Type B pancreatic cell (in vitro differentiated cells): Measurements from ENCODE around the gene OR2S2. TPM values are rescaled to one million over a fixed set of nuclear protein-coding genes. Genes with fewer than 3 reads are reported as not detected.
"Not testable (repeated sequence)": the region's sequence is repeated elsewhere in the genome, so short reads cannot be mapped to it uniquely, and the experiment has no call there.

Experiments used
- DNase-seq: peaks from one replicate; pipeline ENCODE4 v3.0.0; 2021; ENCODE audit warnings: mixed read lengths; ENCODE audit not compliant: unreplicated experiment; ENCODE audit errors: extremely low spot score
- H3K27ac Mint-ChIP-seq: 2 replicates; pipeline ENCODE4 v1.8.0; 2021; ENCODE audit warnings: mild to moderate bottlenecking, mixed read lengths
- H3K27me3 Mint-ChIP-seq: 2 replicates; pipeline ENCODE4 v1.8.0; 2021; ENCODE audit warnings: mixed read lengths
- H3K36me3 Mint-ChIP-seq: 2 replicates; pipeline ENCODE4 v1.8.0; 2021; ENCODE audit warnings: mixed read lengths
- H3K4me1 Mint-ChIP-seq: one replicate; pipeline ENCODE4 v1.8.0; 2021; ENCODE audit warnings: mixed read lengths; ENCODE audit not compliant: unreplicated experiment
- H3K4me3 Mint-ChIP-seq: 2 replicates; pipeline ENCODE4 v1.8.0; 2021; ENCODE audit warnings: mild to moderate bottlenecking, mixed read lengths
- H3K9me3 Mint-ChIP-seq: 2 replicates; pipeline ENCODE4 v1.8.0; 2021; ENCODE audit warnings: mixed read lengths
- CTCF ChIP-seq: fragments of 200-600 bp; sonication (generic); conservative IDR thresholded peaks from 2 replicates; pipeline ENCODE4 v1.5.0; 2021; ENCODE audit warnings: antibody characterized with exemption, mild to moderate bottlenecking
- total RNA-seq: library from RNA; stranded (reverse); gene quantifications from 2 replicates; pipeline ENCODE4 v1.2.1, GENCODE V29; 2021; ENCODE audit warnings: low replicate concordance

The OR2S2 gene
- total RNA-seq, 1 donor from 2014 or later, result not detected

- Mint-ChIP-seq H3K9me3 (no peaks in the 10 kb centered on the region), H3K27me3 (peaks cover 52% of the 10 kb centered on the region), H3K36me3 (no peaks in the 10 kb centered on the region), H3K4me1 (no peaks in the 10 kb centered on the region), H3K27ac (no peak overlapping the region), H3K4me3 (no peak overlapping the region)
- no peak for TF ChIP-seq CTCF
- DNase-seq, result no peak
Measured at GRCh38 chr9:35996358-35996970, 38.5 kb upstream of the OR2S2 start.

- Mint-ChIP-seq H3K27me3 (peaks cover 53% of the 10 kb centered on the region), H3K4me3 (no peak overlapping the region), H3K27ac (no peak overlapping the region), H3K4me1 (no peaks in the 10 kb centered on the region), H3K9me3 (no peaks in the 10 kb centered on the region), H3K36me3 (no peaks in the 10 kb centered on the region)
- no peak for TF ChIP-seq CTCF
- no peak for DNase-seq
Measured at GRCh38 chr9:35994959-35995358, 37.0 kb upstream of the OR2S2 start.

GRCh38 chr9:35993976-35994720 is 36.2 kb upstream of the OR2S2 start:
- Mint-ChIP-seq H3K27me3 (peaks cover 51% of the 10 kb centered on the region), H3K9me3 (no peaks in the 10 kb centered on the region), H3K4me3 (no peak overlapping the region), H3K4me1 (no peaks in the 10 kb centered on the region), H3K27ac (no peak overlapping the region), H3K36me3 (no peaks in the 10 kb centered on the region)
- no peak for DNase-seq
- no peak for TF ChIP-seq CTCF

GRCh38 chr9:35993136-35993535 is 35.2 kb upstream of the OR2S2 start:
- H3K9me3 Mint-ChIP-seq, H3K4me3 Mint-ChIP-seq, H3K27ac Mint-ChIP-seq, DNase-seq, H3K36me3 Mint-ChIP-seq, H3K4me1 Mint-ChIP-seq: not testable (repeated sequence)
- H3K27me3 Mint-ChIP-seq, result peaks cover 58% of the 10 kb centered on the region

- peaks cover 66% of the 10 kb centered on the region for H3K27me3 Mint-ChIP-seq
- TF ChIP-seq CTCF, result no peak
- H3K9me3 Mint-ChIP-seq, result no peaks in the 10 kb centered on the region
- no peak overlapping the region for H3K4me3 Mint-ChIP-seq
- H3K27ac Mint-ChIP-seq, result no peak overlapping the region
- no peaks in the 10 kb centered on the region for H3K36me3 Mint-ChIP-seq
- DNase-seq, result no peak
- H3K4me1 Mint-ChIP-seq, result no peaks in the 10 kb centered on the region
Measured at GRCh38 chr9:35990155-35990554, 32.2 kb upstream of the OR2S2 start.

GRCh38 chr9:35984021-35984420 is 26.1 kb upstream of the OR2S2 start:
- Mint-ChIP-seq H3K9me3 (no peaks in the 10 kb centered on the region), H3K27me3 (peaks cover 48% of the 10 kb centered on the region)
- TF ChIP-seq CTCF, result no peak

More at GRCh38 chr9:35984021-35984420, 26.1 kb upstream of the OR2S2 start:
- no peaks in the 10 kb centered on the region for H3K36me3 Mint-ChIP-seq
- no peak overlapping the region for H3K4me3 Mint-ChIP-seq
- H3K4me1 Mint-ChIP-seq, result no peaks in the 10 kb centered on the region
- H3K27ac Mint-ChIP-seq, result no peak overlapping the region
- DNase-seq, result no peak
